Keratinocyte (primary cell): ENCODE results near the gene CADM2.

Experiments
- CTCF ChIP-seq, 3 experiments: IDR thresholded peaks in 1 of 3; conservative IDR thresholded peaks in 1 of 3; optimal IDR thresholded peaks in 1 of 3; 2 replicates in 2 of 3; 3 replicates in 1 of 3; pipeline versions ENCODE3 to v1.5.1; 2011; ENCODE audit warnings: low read length in 3 of 3, mild to moderate bottlenecking in 3 of 3, moderate library complexity in 2 of 3, control low read depth in 1 of 3, inconsistent platforms in 1 of 3; ENCODE audit not compliant: insufficient read depth in 2 of 3; ENCODE audit errors: extremely low read depth in 1 of 3
- EZH2 ChIP-seq: IDR thresholded peaks from one replicate; pipeline ENCODE4 v1.6.1; 2012; ENCODE audit warnings: inconsistent platforms, mild to moderate bottlenecking, low read length, moderate library complexity

GRCh38 chr3:84943379-84943778 lies 15.4 kb upstream of the CADM2 start:
- TF ChIP-seq EZH2 (no peak), CTCF (optimal IDR thresholded peaks at IDR 0.05 in 1 of 3, IDR thresholded peaks at IDR 0.05 in 1 of 3, conservative IDR thresholded peaks at IDR 0.05 in 1 of 3; ENCODE audit: extremely low read depth in 1 of 3, insufficient read depth in 2 of 3, low read length in 3 of 3) (peak in 1 of 3 experiments; percentile 29)
